GM23338 (cell line): Measurements from ENCODE around the gene KAT6B. TPM values are rescaled to one million over a fixed set of nuclear protein-coding genes. Genes with fewer than 3 reads are reported as not detected.

Source experiments
- ATAC-seq: fragments of 200-7000 bp; cut with Tn5 transposase; 3 replicates; pipeline ENCODE4 v1.9.1; 2020
- DNase-seq: peaks from one replicate; pipeline ENCODE4 v3.0.0-alpha.2; 2015; ENCODE audit warnings: low spot score
- H2AFZ ChIP-seq: fragments of 200-600 bp; sonication (generic); 2 replicates; pipeline ENCODE4 v1.8.0; 2016; ENCODE audit warnings: antibody characterized with exemption, mild to moderate bottlenecking, moderate library complexity
- H3F3A ChIP-seq: fragments of 200-600 bp; sonication (generic); replicated peaks from 2 replicates; pipeline ENCODE4 v1.8.0; 2017; ENCODE audit warnings: antibody characterized with exemption, mixed run types, low read depth
- H3K27ac ChIP-seq: fragments of 200-600 bp; sonication (generic); 2 replicates; pipeline ENCODE4 v1.6.1; 2016; ENCODE audit warnings: low read depth
- H3K27me3 ChIP-seq: fragments of 200-600 bp; sonication (generic); 2 replicates; pipeline ENCODE4 v1.8.0; 2016; ENCODE audit warnings: mild to moderate bottlenecking, mixed run types, moderate library complexity; ENCODE audit not compliant: insufficient read depth
- H3K36me3 ChIP-seq: fragments of 200-600 bp; sonication (generic); 2 replicates; pipeline ENCODE4 v1.8.0; 2016; ENCODE audit warnings: mild to moderate bottlenecking; ENCODE audit not compliant: insufficient read depth
- H3K4me1 ChIP-seq: fragments of 200-600 bp; sonication (generic); 2 replicates; pipeline ENCODE4 v1.8.0; 2016; ENCODE audit warnings: mild to moderate bottlenecking, moderate library complexity; ENCODE audit not compliant: insufficient read depth
- H3K4me2 ChIP-seq: fragments of 200-600 bp; sonication (generic); 2 replicates; pipeline ENCODE4 v1.7.1; 2017; ENCODE audit warnings: mixed run types
- H3K4me3 ChIP-seq: fragments of 200-600 bp; sonication (generic); 2 replicates; pipeline ENCODE4 v1.6.1; 2016; ENCODE audit warnings: mixed run types
- H3K79me2 ChIP-seq: fragments of 200-600 bp; sonication (generic); replicated peaks from 2 replicates; pipeline ENCODE4 v1.8.0; 2017; ENCODE audit warnings: mild to moderate bottlenecking; ENCODE audit not compliant: insufficient read depth
- H3K9me2 ChIP-seq: fragments of 200-600 bp; sonication (generic); 2 replicates; pipeline ENCODE4 v1.8.0; 2017; ENCODE audit not compliant: insufficient read depth
- H4K20me1 ChIP-seq: fragments of 200-600 bp; sonication (generic); replicated peaks from 2 replicates; pipeline ENCODE4 v1.8.0; 2017; ENCODE audit warnings: mild to moderate bottlenecking; ENCODE audit not compliant: insufficient read depth
- H3K27ac Mint-ChIP-seq: 2 replicates; pipeline ENCODE4 v1.8.0; 2020; ENCODE audit warnings: inconsistent platforms, mild to moderate bottlenecking, moderate library complexity, mixed read lengths
- H3K27me3 Mint-ChIP-seq: 3 replicates; pipeline ENCODE4 v1.8.0; 2022; ENCODE audit warnings: low read depth, mild to moderate bottlenecking, moderate library complexity, mixed read lengths, inconsistent platforms; ENCODE audit not compliant: insufficient read depth, poor library complexity
- H3K36me3 Mint-ChIP-seq: 3 replicates; pipeline ENCODE4 v1.8.0; 2021; ENCODE audit warnings: low read depth, mild to moderate bottlenecking, inconsistent platforms, moderate library complexity, mixed read lengths
- H3K4me1 Mint-ChIP-seq: 3 replicates; pipeline ENCODE4 v1.8.0; 2020; ENCODE audit warnings: mild to moderate bottlenecking, inconsistent platforms, mixed read lengths
- H3K4me3 Mint-ChIP-seq: 3 replicates; pipeline ENCODE4 v1.8.0; 2021; ENCODE audit warnings: moderate library complexity, mild to moderate bottlenecking, inconsistent platforms, mixed read lengths
- H3K9me3 Mint-ChIP-seq: 3 replicates; pipeline ENCODE4 v1.8.0; 2020; ENCODE audit warnings: moderate library complexity, mild to moderate bottlenecking, inconsistent platforms, mixed read lengths
- CREB1 ChIP-seq: fragments of 250-450 bp; sonication (Bioruptor Pico); IDR thresholded peaks from 2 replicates; pipeline ENCODE4 v1.5.0; 2020; ENCODE audit warnings: low read depth, mild to moderate bottlenecking, moderate library complexity
- ETS1 ChIP-seq: IDR thresholded peaks from 2 replicates; pipeline ENCODE4 v1.6.1; 2016; ENCODE audit warnings: antibody characterized with exemption
- EZH2 ChIP-seq: fragments of 200-600 bp; sonication (generic); IDR thresholded peaks from one replicate; pipeline ENCODE4 v1.8.0; 2017; ENCODE audit warnings: antibody characterized with exemption, mild to moderate bottlenecking, low read depth; ENCODE audit not compliant: unreplicated experiment
- JUNB ChIP-seq: IDR thresholded peaks from one replicate; pipeline ENCODE4 v1.6.1; 2016; ENCODE audit warnings: antibody characterized with exemption; ENCODE audit not compliant: unreplicated experiment
- NANOG ChIP-seq: IDR thresholded peaks from 2 replicates; pipeline ENCODE4 v1.6.1; 2016; ENCODE audit warnings: antibody characterized with exemption, borderline replicate concordance
- POLR2AphosphoS5 ChIP-seq: IDR thresholded peaks from 2 replicates; pipeline ENCODE4 v1.6.1; 2016; ENCODE audit warnings: antibody characterized with exemption, low read depth
- REST ChIP-seq: IDR thresholded peaks from one replicate; pipeline ENCODE4 v1.6.1; 2018; ENCODE audit warnings: antibody characterized with exemption; ENCODE audit not compliant: unreplicated experiment
- STAT1 ChIP-seq: IDR thresholded peaks from one replicate; pipeline ENCODE4 v1.6.1; 2016; ENCODE audit warnings: antibody characterized with exemption; ENCODE audit not compliant: unreplicated experiment
- ZNF114 ChIP-seq: fragments of 250-450 bp; sonication (Bioruptor Pico); IDR thresholded peaks from 2 replicates; pipeline ENCODE4 v1.5.0; 2020; ENCODE audit warnings: mild to moderate bottlenecking, moderate library complexity
- ZNF331 ChIP-seq: fragments of 250-450 bp; sonication (Bioruptor Pico); IDR thresholded peaks from 2 replicates; pipeline ENCODE4 v1.5.0; 2020; ENCODE audit warnings: low read depth, mild to moderate bottlenecking, moderate library complexity
- polyA plus RNA-seq: library from polyadenylated mRNA; unstranded; fragments of >200 nt; fragmentation: Nextera tagmentation; extraction: Ambion mirVana; gene quantifications from 2 replicates; pipeline ENCODE4 v1.2.1, GENCODE V29; 2016
- total RNA-seq: library from RNA; depleted of rRNA; stranded (reverse); fragments of >200 nt; shearing (Covaris generic); gene quantifications from 2 replicates; pipeline ENCODE4 v1.2.3, GENCODE V29; 2014

KAT6B gene
- total and polyA plus RNA-seq, 2 experiments from 2014 or later: 21.3 to 31.4 TPM

GRCh38 chr10:74823791-74824183 lies 2.6 kb upstream of the KAT6B start:
- no peaks in the 10 kb centered on the region for H3K27me3 ChIP-seq
- no peak for TF ChIP-seq JUNB
- no peak for TF ChIP-seq ZNF331 (CRISPR knock-in tag)
- no peak for TF ChIP-seq REST
- no peak for TF ChIP-seq ETS1
- no peak for TF ChIP-seq CREB1 (CRISPR knock-in tag)
- no peak for TF ChIP-seq POLR2AphosphoS5
- TF ChIP-seq NANOG: no peak
- TF ChIP-seq ZNF114: no peak
- TF ChIP-seq EZH2: no peak
- H3K9me3 Mint-ChIP-seq: peaks cover 3% of the 10 kb centered on the region; the same call in 2 of the 3 replicates
- no peak for ATAC-seq
- peak overlapping the region; percentile 96 for H3K4me2 ChIP-seq
- H3K4me3 Mint-ChIP-seq: peak overlapping the region; percentile 86
- peak overlapping the region; percentile 85 for H3K4me3 ChIP-seq
- H2AFZ ChIP-seq: peak overlapping the region; percentile 94; the same call in 1 of the 2 replicates
- no peaks in the 10 kb centered on the region for H4K20me1 ChIP-seq
- H3K4me1 Mint-ChIP-seq: peaks cover 37% of the 10 kb centered on the region
- H3K36me3 ChIP-seq: no peaks in the 10 kb centered on the region
- no peaks in the 10 kb centered on the region for H3F3A ChIP-seq
- H3K27ac Mint-ChIP-seq: peak overlapping the region; percentile 28
- no peak overlapping the region for H3K27ac ChIP-seq
- H3K36me3 Mint-ChIP-seq: no peaks in the 10 kb centered on the region
- DNase-seq: no peak
- H3K4me1 ChIP-seq: peaks cover 14% of the 10 kb centered on the region
- no peaks in the 10 kb centered on the region for H3K9me2 ChIP-seq
- peaks cover 25% of the 10 kb centered on the region for H3K27me3 Mint-ChIP-seq
- H3K79me2 ChIP-seq: peaks cover 18% of the 10 kb centered on the region

- peak overlapping the region; percentile 85 for H3K4me3 ChIP-seq
- no peaks in the 10 kb centered on the region for H3K36me3 ChIP-seq
- peaks cover 14% of the 10 kb centered on the region for H3K4me1 ChIP-seq
- DNase-seq (peak; percentile 47), ATAC-seq (no peak)
- Mint-ChIP-seq H3K4me3 (peak overlapping the region; percentile 86), H3K27me3 (peaks cover 25% of the 10 kb centered on the region), H3K27ac (peak overlapping the region; percentile 28), H3K36me3 (no peaks in the 10 kb centered on the region), H3K9me3 (peaks cover 3% of the 10 kb centered on the region; the same call in 2 of the 3 replicates), H3K4me1 (peaks cover 39% of the 10 kb centered on the region)
- H3K4me2 ChIP-seq: peak overlapping the region; percentile 96
- H3K27ac ChIP-seq: peak overlapping the region; percentile 85; the same call in 1 of the 2 replicates
- no peaks in the 10 kb centered on the region for H3F3A ChIP-seq
- peak overlapping the region; percentile 94 for H2AFZ ChIP-seq
- no peaks in the 10 kb centered on the region for H3K27me3 ChIP-seq
- H4K20me1 ChIP-seq: no peaks in the 10 kb centered on the region
- peaks cover 23% of the 10 kb centered on the region for H3K79me2 ChIP-seq
- no peaks in the 10 kb centered on the region for H3K9me2 ChIP-seq
- TF ChIP-seq STAT1 (no peak), POLR2AphosphoS5 (no peak; the same call in 1 of the 2 replicates), EZH2 (no peak), ZNF114 (no peak), NANOG (no peak), CREB1 (CRISPR knock-in tag) (no peak), ZNF331 (CRISPR knock-in tag) (no peak), ETS1 (no peak)
These were observed 2.1 kb upstream of the KAT6B start for GRCh38 chr10:74824184-74824899.
